Measurements from ENCODE around the gene CFAP97D2. TPM values are rescaled to one million over a fixed set of nuclear protein-coding genes. Genes with fewer than 3 reads are reported as not detected.
"Not testable (repeated sequence)": the region's sequence is repeated elsewhere in the genome, so short reads cannot be mapped to it uniquely, and the experiment has no call there.

The CFAP97D2 gene
- total and polyA plus RNA-seq, 2 of the 13 experiments (the other 11 are each of a cell fraction or from before 2014, with no cell fraction given) = not detected

GRCh38 chr13:114198556-114198955, 19.5 kb downstream of the CFAP97D2 start (continued):
- TF ChIP-seq ZNF142 (CRISPR knock-in tag; IDR thresholded peaks at IDR 0.05) (no peak), ZNF318 (CRISPR knock-in tag; IDR thresholded peaks at IDR 0.05) (no peak), ZNF740 (CRISPR knock-in tag; IDR thresholded peaks at IDR 0.05) (no peak), ZNF432 (CRISPR knock-in tag; IDR thresholded peaks at IDR 0.05; ENCODE audit: borderline replicate concordance) (no peak)

- POLR2A ChIA-PET; FAIRE-seq; H3K9me3 ChIP-seq (ENCODE audit: low read length); intact Hi-C loops (cut with micrococcal nuclease; ENCODE audit: unreplicated experiment); H4K20me1 ChIP-seq (ENCODE audit: insufficient read depth, low read length); BruUV-seq (replicated peaks); in situ Hi-C loops (cut with HindIII; ENCODE audit: extremely low pct_ligation_motif_present, low pct_unique_long_range_greater_than_20kb); CTCF ChIA-PET (ENCODE audit: low intra/inter-chr PET ratio, low total read pairs); H3K36me3 ChIP-seq (replicated peaks in 1 of 2; ENCODE audit: control insufficient read depth in 1 of 2, insufficient read depth in 2 of 2, low read length in 2 of 2); ATAC-seq; H3K9ac ChIP-seq (ENCODE audit: insufficient read depth, low read depth, low read length); H3K27ac ChIP-seq (ENCODE audit: extremely low read length, insufficient read depth, low read length); H3K4me3 ChIP-seq (replicated peaks in 1 of 3; ENCODE audit: insufficient read depth in 1 of 3, low read depth in 2 of 3, low read length in 3 of 3); H2AFZ ChIP-seq (ENCODE audit: low read length); H3K79me2 ChIP-seq (ENCODE audit: insufficient read depth, low read length); H3K4me1 ChIP-seq (ENCODE audit: insufficient read depth, low read length); H3K4me2 ChIP-seq (ENCODE audit: low read depth, low read length); DNase-seq (ENCODE audit: low spot score): not testable (repeated sequence)
- 90% methylated on average over 46 of the region's 75 CpGs for WGBS (ENCODE audit: low lambda C conversion rate)
- H3K27me3 ChIP-seq (ENCODE audit: control insufficient read depth in 1 of 2, insufficient read depth in 2 of 2, low read length in 2 of 2) = peaks cover 1 to 20% of the 10 kb centered on the region in 2 experiments; a peak in 3 of 5 replicates
These were observed 20.5 kb downstream of the CFAP97D2 start for GRCh38 chr13:114199526-114199925.

Measured in HepG2 (cell line).